Urothelium cell line (cell line): ENCODE data around the gene MIGA2.
"Not testable (repeated sequence)": the region's sequence is repeated elsewhere in the genome, so short reads cannot be mapped to it uniquely, and the experiment has no call there.

Experiments
- DNase-seq: peaks from one replicate; pipeline ENCODE4 v3.0.0; 2011; ENCODE audit warnings: low spot score, mixed read lengths
- FAIRE-seq: peaks from 2 replicates; lab custom pipeline; 2011; peaks lifted over from hg19 to GRCh38; lab: Jason Lieb, UNC

The MIGA2 gene

DNA sequence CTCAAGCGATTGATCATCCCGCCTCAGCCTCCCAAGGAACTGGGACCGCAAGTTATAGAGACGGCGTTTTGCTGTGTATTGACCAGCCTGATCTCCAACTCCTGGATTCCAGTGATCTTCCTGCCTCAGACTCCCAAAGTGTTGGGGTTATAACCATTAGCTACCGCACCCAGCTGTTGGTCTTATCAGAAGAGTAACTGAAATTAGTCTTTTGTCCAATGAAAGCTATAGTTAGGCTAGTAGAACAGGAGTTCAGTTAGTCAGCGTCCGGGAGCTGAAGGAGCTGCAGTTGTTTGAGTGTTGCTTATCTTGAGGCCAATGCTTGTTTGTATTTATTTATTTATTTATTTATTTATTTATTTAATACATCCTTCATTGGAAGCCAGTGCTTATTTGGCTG, 3.2 kb upstream of the MIGA2 start:
- no peak for FAIRE-seq
- DNase-seq: no peak

- DNase-seq, FAIRE-seq: not testable (repeated sequence)
Measured at GRCh38 chr9:129035838-129036237, 588 bp upstream of the MIGA2 start.

DNA sequence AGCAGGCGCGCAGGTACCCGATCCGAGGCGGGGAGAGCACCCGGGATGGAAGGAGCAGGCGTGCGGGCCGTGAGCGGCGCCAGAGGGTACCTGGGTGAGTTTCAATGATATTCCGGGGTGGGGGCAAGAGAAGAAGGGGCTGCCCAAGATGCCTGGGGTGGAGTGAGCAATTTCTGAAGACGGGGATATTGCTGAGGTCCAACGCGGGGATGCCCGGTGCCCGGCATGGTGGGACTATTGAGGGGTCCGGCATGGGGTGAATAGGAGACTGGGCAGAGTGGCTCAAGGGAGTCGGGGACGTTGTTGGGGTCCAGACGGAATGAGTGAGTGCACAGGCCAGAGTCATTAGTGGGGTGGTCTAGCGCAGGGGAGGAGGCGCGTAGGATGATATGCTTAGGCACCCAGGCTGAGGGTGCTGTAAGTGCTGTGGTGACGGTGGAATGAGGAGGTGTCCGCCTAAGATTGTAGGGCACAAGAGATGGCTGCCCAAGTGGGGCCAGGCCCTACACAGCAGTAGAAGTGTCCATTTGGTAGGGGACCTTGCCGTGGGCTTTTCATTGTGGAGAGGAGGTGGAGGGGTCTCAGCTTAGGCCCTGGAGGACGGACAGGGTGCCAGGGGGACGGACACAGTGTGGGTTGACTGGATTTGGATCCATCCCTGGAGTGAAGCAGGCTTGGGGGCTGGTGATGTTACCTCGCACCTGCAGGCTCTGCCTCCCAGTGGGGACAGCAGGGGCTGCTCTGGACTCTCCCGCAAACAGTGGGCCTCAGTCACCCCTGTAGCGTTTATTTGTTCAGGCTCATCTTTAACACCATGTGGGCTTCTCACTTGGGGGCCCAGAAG, 719 bp downstream of the MIGA2 start:
- no peak for FAIRE-seq
- DNase-seq: no peak

- FAIRE-seq: no peak
Measured at GRCh38 chr9:129037767-129038098, 1.3 kb downstream of the MIGA2 start.

DNA sequence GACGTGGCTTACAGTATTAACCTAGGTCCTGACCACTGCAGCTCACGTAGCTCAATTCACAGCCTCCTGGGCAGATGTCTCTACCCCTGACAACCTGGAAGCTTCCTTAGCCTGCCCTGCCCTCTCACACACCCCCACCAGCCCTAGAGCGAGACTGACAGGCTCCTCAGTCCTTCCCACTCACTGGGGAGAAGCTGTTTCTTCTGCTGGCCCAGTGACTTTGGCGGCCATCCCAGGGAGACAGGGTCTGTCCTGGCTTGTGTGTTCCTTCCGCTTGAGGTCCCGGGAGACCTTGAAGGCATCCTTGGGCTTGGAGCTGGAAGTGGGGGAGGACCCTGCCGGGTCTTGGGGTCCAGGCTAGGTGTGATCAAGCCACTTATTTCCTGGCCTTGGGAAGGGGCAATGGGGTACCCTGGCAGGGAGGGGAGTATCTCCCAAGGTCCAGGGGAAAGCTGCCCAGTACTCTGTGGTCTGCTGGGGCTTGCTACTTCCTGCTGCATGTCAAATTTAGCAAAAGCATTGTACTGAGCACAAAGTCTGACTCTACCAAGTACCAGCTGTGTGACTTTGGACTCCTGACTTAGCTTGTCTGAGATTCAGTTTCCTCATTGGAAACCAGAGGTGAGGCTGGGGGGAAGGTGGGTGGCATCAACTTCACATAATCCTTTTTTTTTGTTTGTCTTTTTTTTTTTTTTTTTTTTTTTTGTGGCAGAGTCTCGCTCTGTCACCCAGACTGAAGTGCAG, 1.9 kb downstream of the MIGA2 start:
- no peak for DNase-seq
- no peak for FAIRE-seq

More at GRCh38 chr9:129037767-129038098, 1.3 kb downstream of the MIGA2 start:
- no peak for DNase-seq

GRCh38 chr9:129040113-129040643, 3.8 kb downstream of the MIGA2 start:
- FAIRE-seq (no peak), DNase-seq (no peak)

DNA sequence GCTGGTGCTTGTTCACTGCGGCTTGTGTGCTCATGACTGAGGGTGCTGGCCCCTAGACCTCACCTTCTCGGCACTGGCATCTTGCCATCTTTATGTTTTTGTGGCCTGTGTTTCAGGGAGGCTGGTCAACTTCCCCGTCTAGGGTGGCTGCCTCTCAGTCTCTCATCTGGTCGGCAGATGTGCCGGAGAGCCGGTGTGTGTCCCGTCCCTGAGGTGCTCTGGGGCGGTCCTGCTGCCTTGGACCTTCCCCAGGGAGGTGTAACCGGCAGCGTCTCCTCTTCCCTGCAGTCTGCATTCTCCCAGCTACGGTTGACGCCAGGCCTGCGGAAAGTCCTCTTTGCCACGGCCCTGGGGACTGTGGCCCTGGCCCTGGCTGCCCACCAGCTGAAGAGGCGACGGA, 5.6 kb downstream of the MIGA2 start:
- FAIRE-seq: no peak
- DNase-seq: no peak

- no peak for FAIRE-seq
Measured at GRCh38 chr9:129052592-129052991, 16.2 kb downstream of the MIGA2 start.

DNA sequence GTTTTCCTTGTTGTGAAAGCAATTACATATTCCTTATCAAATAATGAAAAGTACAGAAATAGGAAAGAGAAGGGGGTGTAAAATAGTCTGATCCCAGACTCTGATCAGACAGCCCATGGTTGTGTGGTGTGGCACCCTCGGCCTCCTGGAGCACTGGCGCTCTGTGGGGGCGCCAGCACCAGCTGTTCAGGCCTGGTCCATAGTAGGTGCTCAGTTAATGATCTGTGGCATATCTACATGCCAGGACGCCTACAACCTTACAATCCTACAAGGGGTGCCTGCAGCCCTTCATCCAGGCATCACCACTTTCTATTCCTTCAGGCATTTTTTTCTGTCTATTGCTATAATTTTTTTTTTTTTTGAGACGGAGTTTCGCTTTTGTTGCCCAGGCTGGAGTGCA, 16.6 kb downstream of the MIGA2 start:
- no peak for DNase-seq
- FAIRE-seq: no peak

More at GRCh38 chr9:129052592-129052991, 16.2 kb downstream of the MIGA2 start:
- DNase-seq: no peak

DNA sequence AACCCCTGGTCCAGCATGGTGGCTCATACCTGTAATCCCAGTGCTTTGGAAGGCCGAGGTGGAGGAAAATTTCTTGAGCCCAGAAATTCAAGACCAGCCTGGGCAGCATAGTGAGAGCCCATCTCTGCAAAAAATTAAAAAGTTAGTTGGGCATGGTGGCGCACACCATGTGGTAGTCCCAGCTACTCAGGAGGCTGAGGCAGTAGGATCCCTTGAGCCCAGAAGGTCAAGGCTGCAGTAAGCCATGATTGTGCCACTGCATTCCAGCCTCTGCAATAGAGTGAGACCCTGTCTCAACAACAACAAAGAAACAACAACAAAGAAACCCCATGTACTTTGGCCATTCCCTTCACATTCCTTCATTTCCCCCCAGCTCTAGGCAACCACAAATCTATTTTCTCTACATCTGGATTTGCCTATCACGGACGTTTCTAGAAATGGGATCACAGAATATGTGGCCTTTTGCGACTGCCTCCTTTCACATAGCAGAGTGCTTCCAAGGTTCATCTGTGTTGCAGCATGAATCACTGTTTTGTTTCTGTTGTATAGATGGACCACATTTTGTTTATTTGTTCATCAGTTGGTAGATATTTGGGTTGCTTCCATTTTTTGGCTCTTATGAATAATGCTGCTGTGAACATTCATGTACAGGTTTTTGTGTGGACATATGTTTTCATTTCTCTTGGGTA, 17.9 kb downstream of the MIGA2 start:
- FAIRE-seq: no peak
- no peak for DNase-seq

GRCh38 chr9:129058965-129059795, 22.8 kb downstream of the MIGA2 start:
- FAIRE-seq (no peak), DNase-seq (no peak)

DNA sequence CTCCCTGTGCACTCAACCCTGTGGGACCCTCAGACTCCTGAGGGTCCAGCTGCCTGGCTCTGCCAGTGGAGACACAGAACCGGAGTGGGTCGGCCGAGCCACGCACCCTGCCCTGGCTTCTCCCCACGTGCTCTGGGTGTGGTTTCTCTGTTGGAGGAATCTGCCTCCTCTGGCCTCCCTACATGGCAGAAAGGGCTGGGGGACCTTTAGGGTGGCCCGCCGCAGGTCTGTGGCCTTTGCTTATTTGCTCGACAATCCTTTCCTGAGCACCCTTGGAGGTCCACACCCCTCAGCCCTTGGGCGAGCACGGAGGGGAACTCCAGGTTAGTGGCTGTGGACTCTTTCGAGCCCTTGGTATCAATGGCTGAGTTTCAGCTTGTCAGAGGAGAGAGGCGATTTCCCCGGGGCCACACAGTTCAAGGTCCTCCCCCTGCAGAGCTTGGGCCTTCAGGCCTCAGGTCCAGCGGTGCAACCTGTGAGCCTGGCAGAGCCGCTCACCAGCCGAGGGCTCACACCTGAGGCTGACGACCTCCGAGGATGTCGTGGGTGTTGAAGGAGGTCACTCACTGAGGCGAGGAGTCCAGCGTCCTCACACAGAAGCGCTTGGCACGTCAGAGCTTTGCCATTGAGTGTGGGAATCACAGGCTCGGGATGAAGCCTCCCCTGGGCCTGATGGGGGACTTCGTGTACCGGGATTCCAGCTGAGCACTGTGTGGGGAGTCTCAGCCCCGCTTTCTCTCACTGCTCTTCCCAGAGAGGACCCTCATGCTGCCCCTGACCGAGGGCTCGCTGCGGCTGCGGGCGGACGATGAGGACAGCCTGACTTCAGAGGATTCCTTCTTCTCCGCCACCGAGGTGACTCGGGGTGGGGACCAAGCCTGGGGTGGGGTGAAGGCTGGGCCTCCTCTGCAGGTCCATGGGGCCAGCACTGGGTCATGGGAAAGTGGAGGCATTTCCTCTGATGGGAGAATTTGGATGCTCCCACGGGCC, 23.7 kb downstream of the MIGA2 start:
- FAIRE-seq: no peak
- no peak for DNase-seq

DNA sequence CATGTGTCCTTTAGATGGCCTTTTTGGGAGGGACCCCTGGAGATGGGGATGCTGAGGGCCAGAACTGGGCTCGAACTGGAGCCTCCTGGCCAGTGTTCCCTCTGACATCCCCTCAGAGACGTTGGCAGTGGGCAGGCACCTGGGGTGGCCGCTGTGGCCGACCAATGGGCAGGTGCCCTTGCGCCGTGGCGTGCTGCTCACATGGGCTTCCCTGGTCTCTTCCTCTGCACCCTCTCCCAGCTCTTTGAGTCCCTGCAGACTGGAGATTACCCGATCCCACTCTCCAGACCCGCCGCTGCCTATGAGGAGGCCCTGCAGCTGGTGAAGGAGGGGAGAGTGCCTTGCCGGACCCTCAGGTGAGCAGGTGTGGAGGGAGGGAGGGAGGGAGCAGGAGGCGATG, 24.6 kb downstream of the MIGA2 start:
- FAIRE-seq: no peak
- no peak for DNase-seq

GRCh38 chr9:129063061-129063460, 26.6 kb downstream of the MIGA2 start:
- peak; percentile 56 for FAIRE-seq
- no peak for DNase-seq

- FAIRE-seq: no peak
- no peak for DNase-seq
Measured at GRCh38 chr9:129064499-129064908, 28.1 kb downstream of the MIGA2 start.

DNA sequence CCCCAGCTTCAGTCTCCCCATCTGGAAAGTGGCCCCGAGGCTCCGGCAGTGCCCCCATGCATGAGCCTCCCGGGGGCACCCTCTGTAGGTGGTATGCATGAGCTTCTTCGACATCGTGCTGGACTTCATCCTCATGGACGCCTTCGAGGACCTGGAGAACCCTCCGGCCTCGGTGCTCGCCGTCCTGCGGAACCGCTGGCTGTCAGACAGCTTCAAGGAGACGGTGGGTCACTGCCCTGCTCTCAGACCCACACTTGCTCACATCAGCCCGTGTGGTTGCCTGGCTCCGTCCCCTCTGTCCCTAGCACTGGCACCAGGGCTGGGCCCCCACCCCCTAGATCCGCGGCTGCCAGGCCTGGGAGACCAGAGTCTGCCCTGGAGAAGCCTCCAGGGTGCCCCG, 31.7 kb downstream of the MIGA2 start:
- FAIRE-seq: no peak
- DNase-seq: no peak

DNA sequence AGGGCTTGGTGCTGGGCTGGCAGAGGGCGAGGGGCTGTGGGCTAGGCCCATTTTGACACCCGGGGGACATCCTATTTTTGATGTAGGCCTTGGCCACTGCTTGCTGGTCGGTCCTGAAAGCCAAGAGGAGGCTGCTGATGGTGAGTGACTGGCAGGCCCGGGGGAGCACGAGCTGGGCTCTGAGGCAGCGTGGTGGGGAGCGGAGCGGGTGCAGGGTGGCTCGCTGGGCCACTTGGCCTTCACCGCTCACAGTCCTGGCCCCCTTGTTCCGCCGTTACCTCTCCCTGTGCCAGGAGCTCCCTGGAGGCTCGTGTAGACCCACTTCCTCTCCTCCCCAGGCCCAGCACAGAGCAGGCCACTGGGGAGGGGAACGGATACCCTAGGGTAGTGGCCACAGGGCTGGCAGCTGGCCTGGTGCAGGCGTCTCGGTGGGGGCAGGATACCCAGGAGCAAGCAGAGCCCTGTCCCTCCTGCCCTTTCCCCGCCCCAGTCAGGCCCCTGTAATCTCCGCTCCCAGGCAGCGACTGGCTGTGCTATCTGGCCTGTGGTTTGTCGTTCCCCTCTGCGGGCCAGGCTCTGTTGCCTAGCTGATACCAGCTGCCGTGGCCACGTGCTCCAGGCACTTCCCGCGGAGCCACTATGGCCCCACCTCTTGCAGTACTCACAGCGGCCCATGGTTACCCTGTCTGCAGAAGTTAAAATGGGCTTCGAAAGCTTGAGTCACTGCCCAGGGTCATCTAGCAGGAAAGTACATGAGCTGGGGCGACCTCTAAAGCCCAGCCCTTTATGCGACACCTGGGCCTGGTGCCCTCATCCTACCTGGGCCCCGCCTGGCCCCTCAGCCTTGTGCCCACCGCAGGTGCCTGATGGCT, 32.8 kb downstream of the MIGA2 start:
- no peak for DNase-seq
- FAIRE-seq: no peak

- no peak for FAIRE-seq
Measured at GRCh38 chr9:129069862-129070641, 33.6 kb downstream of the MIGA2 start.

More at GRCh38 chr9:129069862-129070641, 33.6 kb downstream of the MIGA2 start:
- DNase-seq: no peak
